K562 (cell line): ENCODE results near the gene BID. TPM values are rescaled to one million over a fixed set of nuclear protein-coding genes. Genes with fewer than 3 reads are reported as not detected.

ENCODE experiments used
- ARNT ChIP-seq, 2 experiments: fragments of 450-650 bp; IDR thresholded peaks; 2 replicates each; pipeline ENCODE4 v1.6.1; 2016; ENCODE audit warnings: mild to moderate bottlenecking in 1 of 2
- DNMT1 ChIP-seq: fragments of 450-650 bp; IDR thresholded peaks from 2 replicates; pipeline ENCODE4 v1.6.1; 2016; ENCODE audit warnings: antibody characterized with exemption, mild to moderate bottlenecking
- ELF2 ChIP-seq: fragments of 250-450 bp; sonication (Bioruptor Pico); IDR thresholded peaks from 2 replicates; pipeline ENCODE4 v1.5.0; 2021; ENCODE audit warnings: mild to moderate bottlenecking
- MCM2 ChIP-seq: fragments of 450-650 bp; IDR thresholded peaks from 2 replicates; pipeline ENCODE4 v1.6.1; 2017; ENCODE audit warnings: low read depth, mild to moderate bottlenecking
- MEF2D ChIP-seq: conservative IDR thresholded peaks from 2 replicates; pipeline ENCODE4 v1.6.1; 2016; ENCODE audit warnings: low read depth, missing genetic modification characterization, missing compliant biosample characterization
- MTA1 ChIP-seq: fragments of 450-650 bp; IDR thresholded peaks from 2 replicates; pipeline ENCODE4 v1.6.1; 2017; ENCODE audit warnings: borderline replicate concordance
- MTA2 ChIP-seq: fragments of 450-650 bp; IDR thresholded peaks from 2 replicates; pipeline ENCODE4 v1.6.1; 2016; ENCODE audit warnings: low read depth
- MTA3 ChIP-seq: fragments of 450-650 bp; formaldehyde crosslinking; IDR thresholded peaks from 2 replicates; pipeline ENCODE4 v1.6.1; 2017; ENCODE audit warnings: mild to moderate bottlenecking, borderline replicate concordance
- MTF1 ChIP-seq: fragments of 250-450 bp; sonication (Bioruptor Pico); IDR thresholded peaks from 2 replicates; pipeline ENCODE4 v1.9.0; 2021; ENCODE audit warnings: moderate library complexity, mild to moderate bottlenecking, inconsistent platforms, borderline replicate concordance
- NCOA4 ChIP-seq: fragments of 450-650 bp; IDR thresholded peaks from 2 replicates; pipeline ENCODE4 v1.6.1; 2018; ENCODE audit warnings: mild to moderate bottlenecking; ENCODE audit not compliant: partially characterized antibody
- NCOA6 ChIP-seq: fragments of 450-650 bp; IDR thresholded peaks from 2 replicates; pipeline ENCODE4 v1.6.1; 2017; ENCODE audit warnings: mild to moderate bottlenecking
- NFYB ChIP-seq: IDR thresholded peaks from 2 replicates; pipeline ENCODE4 v1.6.1; 2011; ENCODE audit warnings: mild to moderate bottlenecking, moderate library complexity; ENCODE audit not compliant: insufficient read length; ENCODE audit errors: extremely low read depth
- NR2C2 ChIP-seq, 2 experiments: fragments of 200-800 bp in 1 of 2; sonication (Bioruptor generic) in 1 of 2; sonication (generic) in 1 of 2; formaldehyde crosslinking in 1 of 2; IDR thresholded peaks; 2 replicates each; pipeline versions ENCODE4 v1.6.1 to v1.8.0; 2016 to 2022; ENCODE audit warnings: mild to moderate bottlenecking in 1 of 2, missing compliant biosample characterization in 1 of 2, missing genetic modification characterization in 1 of 2, missing genetic modification reagents in 1 of 2
- POLR3G ChIP-seq: IDR thresholded peaks from 2 replicates; pipeline ENCODE4 v1.6.1; 2011; ENCODE audit not compliant: insufficient read length, insufficient replicate concordance; ENCODE audit errors: extremely low read depth
- RCOR1 ChIP-seq, 2 experiments: IDR thresholded peaks; 2 replicates each; pipeline ENCODE4 v1.6.1; 2012; ENCODE audit warnings: low read depth in 2 of 2, low read length in 2 of 2, borderline replicate concordance in 1 of 2, improper control_type of control experiment in 1 of 2
- SMC3 ChIP-seq: conservative IDR thresholded peaks from 2 replicates; pipeline ENCODE4 v1.6.1; 2011; ENCODE audit warnings: low read depth, low read length, improper control_type of control experiment; ENCODE audit not compliant: insufficient read depth
- ZNF184 ChIP-seq: sonication (generic); formaldehyde crosslinking; IDR thresholded peaks from 2 replicates; pipeline ENCODE4 v1.5.0; 2020; ENCODE audit warnings: missing genetic modification reagents
- ZNF224 ChIP-seq: sonication (generic); formaldehyde crosslinking; IDR thresholded peaks from 2 replicates; pipeline ENCODE4 v1.8.0; 2022; ENCODE audit warnings: mild to moderate bottlenecking, missing genetic modification reagents
- polyA plus RNA-seq, 8 experiments: library from polyadenylated mRNA; depleted of rRNA in 4 of 8; stranded (reverse) in 5 of 8; unstranded in 3 of 8; fragments of >200 nt; fragmentation: Nextera tagmentation in 2 of 8; fragmentation: Illumina TruSeq in 1 of 8; extraction: Ambion mirVana in 2 of 8; extraction: Trizol in 1 of 8; gene quantifications; 2 replicates each; pipeline versions ENCODE4 v1.2.1 to v1.2.3, GENCODE V29; 2011 to 2014; ENCODE audit warnings: inconsistent platforms in 1 of 8, missing spikeins in 1 of 8
- total RNA-seq, 7 experiments: library from RNA; depleted of rRNA in 6 of 7; stranded (reverse); fragments of >200 nt in 6 of 7; fragmentation: Illumina TruSeq in 2 of 7; extraction: Trizol in 2 of 7; gene quantifications; 2 replicates each; pipeline versions ENCODE4 v1.2.1 to v1.2.3, GENCODE V29; 2011 to 2021; ENCODE audit warnings: low replicate concordance in 1 of 7
- TF ChIP-seq, protein P1 (sequence below): fragments of 450-650 bp; formaldehyde crosslinking; IDR thresholded peaks from 2 replicates; pipeline ENCODE4 v1.4.0; 2022; ENCODE audit warnings: mild to moderate bottlenecking, moderate library complexity
- TF ChIP-seq, protein P2 (sequence below): sonication (generic); formaldehyde crosslinking; IDR thresholded peaks from 2 replicates; pipeline ENCODE4 v1.8.0; 2022; ENCODE audit warnings: missing genetic modification reagents, mild to moderate bottlenecking, moderate library complexity, borderline replicate concordance

Gene BID
- total and polyA plus RNA-seq, 9 of the 15 experiments (the other 6 are each of a cell fraction or from before 2014, with no cell fraction given), result 5.2 to 209 (median 63.7) TPM

DNA sequence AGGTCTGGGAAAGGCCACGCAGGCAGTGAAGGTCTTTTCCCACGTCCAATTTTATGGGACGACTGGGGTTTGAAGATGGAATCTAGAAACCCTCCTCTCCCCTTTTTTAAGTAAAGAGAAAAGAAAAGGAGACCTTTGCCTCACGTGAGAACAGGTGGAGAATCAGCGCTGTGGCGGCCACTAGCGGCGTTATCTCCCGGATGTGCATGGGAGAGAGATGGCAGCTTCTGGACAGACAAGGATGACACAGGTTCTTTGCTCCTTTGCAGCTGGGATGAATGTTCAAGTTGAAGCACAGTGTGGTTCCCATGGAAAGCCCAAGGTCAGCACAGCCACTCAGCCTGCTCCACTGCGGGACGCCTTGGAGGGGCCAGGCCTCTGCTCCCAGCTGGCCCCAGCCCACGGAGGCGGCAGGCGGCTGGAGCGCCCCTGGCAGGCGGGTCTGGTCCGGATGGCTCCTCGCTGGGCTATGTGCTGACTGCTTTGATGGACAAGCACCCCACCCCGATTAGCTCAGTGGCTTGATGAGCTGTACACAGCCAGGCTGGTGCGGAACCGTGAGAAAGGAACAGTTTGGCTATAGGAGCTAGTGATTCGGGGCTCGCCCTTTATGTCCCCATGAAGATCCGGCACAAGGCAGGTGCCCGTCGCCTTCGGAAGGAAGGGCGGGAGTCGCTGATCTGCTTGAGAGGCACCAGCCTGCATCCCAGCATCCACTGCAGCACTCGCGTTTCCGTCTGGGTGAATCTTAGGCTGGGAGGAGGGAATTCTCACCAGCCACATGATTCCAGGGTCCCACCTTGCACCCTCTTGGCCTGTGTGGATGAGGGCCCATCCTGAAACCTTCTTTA, 14.5 kb upstream of the BID start (continued):
- TF ChIP-seq NR2C2 (CRISPR knock-in tag; IDR thresholded peaks at IDR 0.05), result no peak
- TF ChIP-seq NR2C2 (tag; IDR thresholded peaks at IDR 0.05), result no peak
- TF ChIP-seq MCM2, result no peak
- TF ChIP-seq RCOR1 (IDR thresholded peaks at IDR 0.05; ENCODE audit: borderline replicate concordance in 1 of 2, low read depth in 2 of 2, low read length in 2 of 2), result peak; percentile 40 to 83; a peak in 3 of 4 replicates
- no peak for TF ChIP-seq POLR3G
- no peak for TF ChIP-seq MTA1
- TF ChIP-seq SMC3, result no peak
- no peak for TF ChIP-seq ZNF184 (CRISPR knock-in tag)
- no peak for TF ChIP-seq MTF1
- no peak for TF ChIP-seq NFYB
- TF ChIP-seq MTA2, result no peak
- no peak for TF ChIP-seq MTA3
- TF ChIP-seq NCOA4, result no peak
- TF ChIP-seq DNMT1, result no peak
- TF ChIP-seq ELF2 (CRISPR knock-in tag), result no peak
- TF ChIP-seq, protein P1, sequence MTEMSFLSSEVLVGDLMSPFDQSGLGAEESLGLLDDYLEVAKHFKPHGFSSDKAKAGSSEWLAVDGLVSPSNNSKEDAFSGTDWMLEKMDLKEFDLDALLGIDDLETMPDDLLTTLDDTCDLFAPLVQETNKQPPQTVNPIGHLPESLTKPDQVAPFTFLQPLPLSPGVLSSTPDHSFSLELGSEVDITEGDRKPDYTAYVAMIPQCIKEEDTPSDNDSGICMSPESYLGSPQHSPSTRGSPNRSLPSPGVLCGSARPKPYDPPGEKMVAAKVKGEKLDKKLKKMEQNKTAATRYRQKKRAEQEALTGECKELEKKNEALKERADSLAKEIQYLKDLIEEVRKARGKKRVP (CRISPR knock-in tag), result no peak
- no peak for TF ChIP-seq MEF2D (tag)
- TF ChIP-seq ZNF224 (CRISPR knock-in tag), result no peak
- TF ChIP-seq NCOA6, result no peak
- TF ChIP-seq, protein P2, sequence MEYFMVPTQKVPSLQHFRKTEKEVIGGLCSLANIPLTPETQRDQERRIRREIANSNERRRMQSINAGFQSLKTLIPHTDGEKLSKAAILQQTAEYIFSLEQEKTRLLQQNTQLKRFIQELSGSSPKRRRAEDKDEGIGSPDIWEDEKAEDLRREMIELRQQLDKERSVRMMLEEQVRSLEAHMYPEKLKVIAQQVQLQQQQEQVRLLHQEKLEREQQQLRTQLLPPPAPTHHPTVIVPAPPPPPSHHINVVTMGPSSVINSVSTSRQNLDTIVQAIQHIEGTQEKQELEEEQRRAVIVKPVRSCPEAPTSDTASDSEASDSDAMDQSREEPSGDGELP, result peak; percentile 49; the same call in 1 of the 2 replicates
- no peak for TF ChIP-seq ARNT (IDR thresholded peaks at IDR 0.05)
